VCaP (cell line): ENCODE results near the gene LCE6A.
A peak's percentile ranks its signal among the peaks of the same experiment; 100 is the strongest.

Experiments used
- H3K27ac ChIP-seq: fragments of 450-650 bp; 2 replicates; pipeline ENCODE4 v1.5.1; 2017
- CTCF ChIP-seq: fragments of 450-650 bp; conservative IDR thresholded peaks from 2 replicates; pipeline ENCODE4 v1.5.1; 2017; ENCODE audit warnings: mild to moderate bottlenecking, moderate library complexity

Gene LCE6A

DNA sequence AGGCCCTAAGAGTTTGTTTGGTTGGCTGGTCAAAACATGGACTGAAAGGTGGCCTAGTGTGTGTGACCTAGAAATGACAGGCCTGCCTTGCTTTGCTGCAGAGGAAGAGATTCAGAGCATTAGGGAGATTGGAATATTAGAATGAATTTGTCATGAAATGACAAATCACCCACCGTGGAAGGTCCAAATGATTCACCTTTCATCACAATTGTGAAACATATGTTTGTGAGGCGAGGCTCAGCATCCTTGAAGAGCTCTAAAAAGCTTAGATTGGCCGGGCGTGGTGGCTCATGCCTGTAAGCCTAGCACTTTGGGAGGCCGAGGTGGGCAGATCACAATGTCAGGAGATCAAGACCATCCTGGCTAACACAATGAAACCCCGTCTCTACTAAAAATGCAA lies 25.3 kb upstream of the LCE6A start:
- no peak overlapping the region for H3K27ac ChIP-seq
- TF ChIP-seq CTCF, result no peak

- 0 out of 2 replicates have a peak, but pooled peaks have one; percentile 14 for TF ChIP-seq CTCF
- no peak overlapping the region for H3K27ac ChIP-seq
Measured at GRCh38 chr1:152823294-152823693, 19.4 kb upstream of the LCE6A start.

GRCh38 chr1:152824964-152825363 lies 17.7 kb upstream of the LCE6A start:
- no peak overlapping the region for H3K27ac ChIP-seq

DNA sequence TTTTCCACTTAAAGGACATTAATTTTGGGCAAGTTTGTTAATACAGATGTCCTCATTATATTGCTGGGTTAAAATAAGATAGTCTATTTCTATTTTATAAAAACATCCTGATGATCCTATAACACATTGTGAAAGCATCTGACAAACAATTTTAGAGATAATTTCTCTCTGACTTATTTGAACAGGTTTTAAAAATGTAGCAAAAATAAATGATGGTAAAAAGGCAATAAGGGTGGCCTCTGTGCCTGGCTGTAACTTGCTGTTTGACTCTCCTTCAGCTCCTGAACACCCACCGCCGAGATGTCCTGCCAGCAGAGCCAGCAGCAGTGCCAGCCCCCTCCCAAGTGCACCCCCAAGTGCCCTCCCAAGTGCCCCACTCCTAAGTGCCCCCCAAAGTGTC lies 15.5 kb upstream of the LCE6A start, which contains the start of gene LCE1A:
Gene LCE1A, plus strand, starts transcription at position 301 of the 400 bp plus-strand sequence. Its CDS starts 0 bp downstream, at position 301.
- TF ChIP-seq CTCF, result no peak

More at GRCh38 chr1:152824964-152825363, 17.7 kb upstream of the LCE6A start:
- TF ChIP-seq CTCF, result no peak

DNA sequence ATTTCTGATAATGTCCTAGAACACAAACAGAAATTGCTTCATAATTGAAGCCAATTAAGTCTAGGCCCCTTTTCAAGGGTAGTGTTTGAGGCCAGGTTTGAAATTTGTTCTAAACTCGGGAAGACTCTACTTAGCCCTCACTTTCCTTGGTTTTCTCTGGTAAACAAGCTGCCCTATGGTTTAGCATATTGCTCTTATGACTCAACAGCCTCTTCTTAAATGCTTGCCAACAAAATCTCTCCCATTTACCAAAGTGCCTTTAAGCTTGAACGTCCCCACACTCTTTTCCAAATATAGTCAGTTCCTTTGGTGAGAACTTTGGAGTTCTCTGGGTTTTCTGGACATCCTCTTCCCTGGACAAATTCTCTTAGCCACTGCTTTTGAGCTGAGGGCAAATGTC lies 5.8 kb upstream of the LCE6A start:
- H3K27ac ChIP-seq, result no peak overlapping the region
- TF ChIP-seq CTCF, result no peak

More for the DNA sequence above, 15.5 kb upstream of the LCE6A start, which contains the start of gene LCE1A:
- H3K27ac ChIP-seq, result no peak within 1 kb of the TSS

DNA sequence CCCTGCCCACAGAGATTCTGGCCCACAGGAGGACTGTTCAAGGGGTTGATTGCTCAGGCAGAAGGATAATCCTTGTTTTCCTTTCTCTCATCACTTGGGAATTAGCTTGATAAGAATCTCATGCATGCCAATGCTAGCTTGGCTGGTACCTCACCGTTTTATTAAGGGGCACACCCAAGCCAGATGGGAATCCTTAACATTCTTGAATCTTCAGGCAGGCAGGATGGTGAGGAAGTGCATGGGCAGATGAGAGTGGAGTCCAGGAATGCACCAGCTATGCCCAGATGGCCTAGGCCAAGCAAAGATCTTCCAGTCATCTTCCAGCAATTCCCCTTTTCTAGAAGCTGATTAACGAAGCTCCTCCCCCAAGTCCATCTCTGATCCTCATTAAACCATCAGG lies 13.0 kb downstream of the LCE6A start:
- TF ChIP-seq CTCF, result no peak
- no peak overlapping the region for H3K27ac ChIP-seq

- H3K27ac ChIP-seq, result no peak overlapping the region
- no peak for TF ChIP-seq CTCF
Measured at GRCh38 chr1:152858062-152858461, 15.4 kb downstream of the LCE6A start.

- no peak for TF ChIP-seq CTCF
- no peak within 1 kb of the TSS for H3K27ac ChIP-seq
Measured at GRCh38 chr1:152859696-152860095, 17.0 kb downstream of the LCE6A start, which contains the start of gene LCE7A. Gene LCE7A, plus strand, starts transcription at chr1:152859996. Its CDS starts 702 bp downstream, at chr1:152860698.
